ENCODE measurements around the gene ALG5. TPM values are rescaled to one million over a fixed set of nuclear protein-coding genes. Genes with fewer than 3 reads are reported as not detected.

Gene ALG5
- total RNA-seq, 1 experiment from 2014 or later: 27.0 TPM

DNA sequence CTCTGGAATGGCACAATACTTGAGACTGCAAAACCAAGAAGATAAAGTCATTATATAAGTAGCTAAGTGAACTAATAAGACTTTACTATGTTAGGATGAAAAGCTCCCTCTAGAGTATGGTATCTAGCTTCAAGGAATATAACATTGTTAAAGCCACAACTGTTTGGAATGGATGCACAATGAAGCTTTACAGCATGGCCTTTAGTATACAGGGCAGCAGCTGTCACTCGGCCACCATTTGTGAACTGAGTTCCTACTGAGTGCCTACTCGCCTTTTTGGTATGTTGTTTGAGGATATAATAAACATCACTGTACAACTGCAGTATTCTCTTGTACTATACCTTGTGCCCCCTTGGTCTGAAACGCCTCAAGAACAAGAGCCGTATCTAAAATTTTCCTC lies 6.8 kb downstream of the ALG5 start:
- no peak overlapping the region for H3K18ac ChIP-seq (ENCODE audit: insufficient read length, low read depth, low read length)
- H3K23ac ChIP-seq (ENCODE audit: insufficient read length, low read depth, low read length): no peak overlapping the region
- DNase-seq: no peak
- WGBS (ENCODE audit: extremely low coverage, insufficient read length, low lambda C conversion rate): no CpG with 5 or more reads among the region's 4 CpGs
- H3K23me2 ChIP-seq (ENCODE audit: insufficient read length, low read depth, low read length, poor library complexity, severe bottlenecking): no peaks in the 10 kb centered on the region
- no peak overlapping the region for H3K4ac ChIP-seq (ENCODE audit: low read depth, low read length)
- H3K9me3 Mint-ChIP-seq: no peaks in the 10 kb centered on the region
- no peak overlapping the region for H2BK20ac ChIP-seq (ENCODE audit: low read depth, low read length, poor library complexity, severe bottlenecking)
- H2AFZ ChIP-seq (ENCODE audit: low read length): no peak overlapping the region
- no peak overlapping the region for H3T11ph ChIP-seq (ENCODE audit: low read length)
- H3K9me3 ChIP-seq (ENCODE audit: control insufficient read depth, low read depth, low read length): no peaks in the 10 kb centered on the region
- no peaks in the 10 kb centered on the region for H4K20me1 ChIP-seq (ENCODE audit: control insufficient read depth, insufficient read depth, insufficient read length)
- H3K14ac ChIP-seq (ENCODE audit: insufficient read depth, low read length): no peak overlapping the region
- TF ChIP-seq, protein P1, sequence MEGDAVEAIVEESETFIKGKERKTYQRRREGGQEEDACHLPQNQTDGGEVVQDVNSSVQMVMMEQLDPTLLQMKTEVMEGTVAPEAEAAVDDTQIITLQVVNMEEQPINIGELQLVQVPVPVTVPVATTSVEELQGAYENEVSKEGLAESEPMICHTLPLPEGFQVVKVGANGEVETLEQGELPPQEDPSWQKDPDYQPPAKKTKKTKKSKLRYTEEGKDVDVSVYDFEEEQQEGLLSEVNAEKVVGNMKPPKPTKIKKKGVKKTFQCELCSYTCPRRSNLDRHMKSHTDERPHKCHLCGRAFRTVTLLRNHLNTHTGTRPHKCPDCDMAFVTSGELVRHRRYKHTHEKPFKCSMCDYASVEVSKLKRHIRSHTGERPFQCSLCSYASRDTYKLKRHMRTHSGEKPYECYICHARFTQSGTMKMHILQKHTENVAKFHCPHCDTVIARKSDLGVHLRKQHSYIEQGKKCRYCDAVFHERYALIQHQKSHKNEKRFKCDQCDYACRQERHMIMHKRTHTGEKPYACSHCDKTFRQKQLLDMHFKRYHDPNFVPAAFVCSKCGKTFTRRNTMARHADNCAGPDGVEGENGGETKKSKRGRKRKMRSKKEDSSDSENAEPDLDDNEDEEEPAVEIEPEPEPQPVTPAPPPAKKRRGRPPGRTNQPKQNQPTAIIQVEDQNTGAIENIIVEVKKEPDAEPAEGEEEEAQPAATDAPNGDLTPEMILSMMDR (conservative IDR thresholded peaks at IDR 0.05): no peak
- no peak overlapping the region for H2BK12ac ChIP-seq (ENCODE audit: insufficient read length, low read depth, low read length)
- no peaks in the 10 kb centered on the region for H3K27me3 Mint-ChIP-seq (ENCODE audit: low read depth)
- no peak overlapping the region for H4K8ac ChIP-seq (replicated peaks; ENCODE audit: insufficient read length, low read depth, low read length)
- H3K79me1 ChIP-seq (ENCODE audit: insufficient read depth, low read depth, low read length, poor library complexity, severe bottlenecking): peaks cover 3% of the 10 kb centered on the region
- no peak overlapping the region for H3K27ac ChIP-seq (ENCODE audit: insufficient read length, low read depth, low read length)
- no peak overlapping the region for H4K5ac ChIP-seq (ENCODE audit: insufficient read length, low read depth, low read length)
- no peak overlapping the region for H2BK15ac ChIP-seq (ENCODE audit: low read depth, low read length)
- no peak overlapping the region for H3K4me3 Mint-ChIP-seq
- H3K36me3 Mint-ChIP-seq (ENCODE audit: insufficient read depth in 1 of 3, low read depth in 3 of 3): peaks cover 9 to 67% (median 66%) of the 10 kb centered on the region in 3 experiments; a peak in 6 of 7 replicates
- no peak overlapping the region for H4K91ac ChIP-seq (ENCODE audit: insufficient read length, low read depth, low read length)
- no peaks in the 10 kb centered on the region for H3K4me1 ChIP-seq (ENCODE audit: insufficient read depth, low read length)
- H3K9ac ChIP-seq (ENCODE audit: extremely low read depth, insufficient read length, low read length): no peak overlapping the region
- H2AK5ac ChIP-seq (ENCODE audit: insufficient read length, low read length): no peak overlapping the region
- peaks cover 2% of the 10 kb centered on the region; the same call in 1 of the 2 replicates for H3K79me2 ChIP-seq (ENCODE audit: insufficient read depth, low read length)
- no peaks in the 10 kb centered on the region for H3K27me3 ChIP-seq (ENCODE audit: insufficient read depth, low read length)
- no peak overlapping the region for H3K56ac ChIP-seq (ENCODE audit: insufficient read length, low read depth, low read length)
- no peak overlapping the region for H3K27ac Mint-ChIP-seq
- H3K4me2 ChIP-seq (ENCODE audit: insufficient read depth, insufficient read length, low read length): no peak overlapping the region
- peaks cover under 1 to 5% of the 10 kb centered on the region in 2 experiments for H3K4me1 Mint-ChIP-seq
- H2BK5ac ChIP-seq (ENCODE audit: insufficient read length, low read length): no peak overlapping the region
- H2BK120ac ChIP-seq (ENCODE audit: low read depth, low read length, poor library complexity, severe bottlenecking): no peak overlapping the region
